ENCODE measurements around the gene NMNAT3.
"Not testable (repeated sequence)": the region's sequence is repeated elsewhere in the genome, so short reads cannot be mapped to it uniquely, and the experiment has no call there.

NMNAT3 gene

DNA sequence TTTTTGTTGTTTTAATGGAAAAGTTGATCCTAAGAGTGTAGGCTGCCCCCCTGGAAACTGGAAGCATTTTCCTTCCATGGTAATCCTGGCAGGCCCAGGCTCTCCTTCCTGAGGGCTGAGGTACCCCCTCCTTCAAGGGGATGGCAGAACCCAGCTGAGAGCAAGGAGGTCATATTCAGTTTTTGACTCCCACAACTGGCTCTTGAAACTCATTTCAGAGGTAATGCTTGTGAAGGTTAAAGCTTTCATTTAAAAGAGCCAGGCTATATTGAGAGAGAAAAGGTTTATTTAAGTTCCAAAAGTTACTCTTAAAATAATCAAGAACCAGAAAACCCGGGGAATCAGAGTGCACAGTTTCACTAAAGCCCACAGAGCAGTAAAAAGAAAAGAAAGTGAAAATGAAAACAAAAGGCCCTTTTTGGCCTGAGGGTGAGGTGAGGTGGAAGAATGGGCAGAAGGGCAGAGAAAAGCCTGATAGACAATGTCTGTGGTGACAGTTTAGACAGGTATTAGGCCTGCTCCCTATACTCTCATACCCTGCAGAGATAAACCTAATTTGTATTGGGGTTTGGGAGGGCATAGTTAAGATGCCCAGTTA lies 91.3 kb downstream of the NMNAT3 start:
- no peaks in the 10 kb centered on the region for H3K36me3 ChIP-seq (ENCODE audit: insufficient read depth, insufficient read length, low read length)

GRCh38 chr3:139585820-139586219 lies 92.0 kb downstream of the NMNAT3 start:
- Histone ChIP-seq H3K4me1 (ENCODE audit: insufficient read depth, insufficient read length) (no peaks in the 10 kb centered on the region), H3K36me3 (ENCODE audit: insufficient read depth, insufficient read length, low read length) (no peaks in the 10 kb centered on the region), H3K9ac (ENCODE audit: insufficient read length, low read depth) (no peak overlapping the region), H3K9me3 (ENCODE audit: insufficient read depth, low read length) (peaks cover 8% of the 10 kb centered on the region), H3K4me3 (ENCODE audit: insufficient read length, low read depth) (no peak overlapping the region), H3K27me3 (ENCODE audit: insufficient read depth, insufficient read length) (no peaks in the 10 kb centered on the region)
- TF ChIP-seq YY1 (IDR thresholded peaks at IDR 0.05; ENCODE audit: insufficient read depth, insufficient read length) (no peak), SUZ12 (IDR thresholded peaks at IDR 0.05; ENCODE audit: extremely low read depth, insufficient read depth, insufficient read length) (no peak), ZNF274 (IDR thresholded peaks at IDR 0.05; ENCODE audit: low read depth, low read length) (no peak)
- DNase-seq (ENCODE audit: low read depth, low spot score) = no peak

More for the DNA sequence above, 91.3 kb downstream of the NMNAT3 start:
- Histone ChIP-seq H3K9me3 (ENCODE audit: insufficient read depth, low read length) (peaks cover 8% of the 10 kb centered on the region), H3K4me1 (ENCODE audit: insufficient read depth, insufficient read length) (no peaks in the 10 kb centered on the region), H3K9ac (ENCODE audit: insufficient read length, low read depth) (no peak overlapping the region), H3K27me3 (ENCODE audit: insufficient read depth, insufficient read length) (no peaks in the 10 kb centered on the region), H3K4me3 (ENCODE audit: insufficient read length, low read depth) (no peak overlapping the region)
- TF ChIP-seq YY1 (IDR thresholded peaks at IDR 0.05; ENCODE audit: insufficient read depth, insufficient read length) (no peak), ZNF274 (IDR thresholded peaks at IDR 0.05; ENCODE audit: low read depth, low read length) (no peak), SUZ12 (IDR thresholded peaks at IDR 0.05; ENCODE audit: extremely low read depth, insufficient read depth, insufficient read length) (no peak)
- no peak for DNase-seq (ENCODE audit: low read depth, low spot score)

DNA sequence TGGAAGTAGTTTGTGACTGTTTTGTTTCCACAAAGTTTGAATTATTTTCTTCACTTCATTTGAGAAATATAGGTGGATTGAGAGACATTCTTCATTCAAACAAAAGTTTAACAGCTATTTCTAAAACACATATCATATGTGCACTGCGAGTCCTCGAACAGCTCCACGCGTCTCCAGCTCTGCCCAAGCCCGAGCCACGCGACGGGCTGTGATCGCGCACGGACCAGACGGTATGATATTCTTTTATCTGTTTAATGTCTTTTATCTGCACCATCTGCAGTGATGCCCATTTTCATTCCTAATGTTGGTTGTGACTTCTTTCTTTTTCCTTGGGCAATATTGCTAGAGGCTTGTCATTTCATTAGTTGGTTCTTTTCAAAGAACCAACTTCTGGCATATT lies 94.1 kb downstream of the NMNAT3 start:
- H3K9me3 ChIP-seq (ENCODE audit: insufficient read depth, low read length); H3K4me1 ChIP-seq (ENCODE audit: insufficient read depth, insufficient read length); H3K9ac ChIP-seq (ENCODE audit: insufficient read length, low read depth); H3K36me3 ChIP-seq (ENCODE audit: insufficient read depth, insufficient read length, low read length); DNase-seq (ENCODE audit: low read depth, low spot score); H3K27me3 ChIP-seq (ENCODE audit: insufficient read depth, insufficient read length); H3K4me3 ChIP-seq (ENCODE audit: insufficient read length, low read depth): not testable (repeated sequence)

GRCh38 chr3:139578783-139579182 lies 99.0 kb downstream of the NMNAT3 start:
- Histone ChIP-seq H3K9me3 (ENCODE audit: insufficient read depth, low read length) (no peaks in the 10 kb centered on the region), H3K4me1 (ENCODE audit: insufficient read depth, insufficient read length) (no peaks in the 10 kb centered on the region), H3K9ac (ENCODE audit: insufficient read length, low read depth) (no peak overlapping the region), H3K27me3 (ENCODE audit: insufficient read depth, insufficient read length) (no peaks in the 10 kb centered on the region), H3K36me3 (ENCODE audit: insufficient read depth, insufficient read length, low read length) (no peaks in the 10 kb centered on the region), H3K4me3 (ENCODE audit: insufficient read length, low read depth) (no peak overlapping the region)
- TF ChIP-seq SUZ12 (IDR thresholded peaks at IDR 0.05; ENCODE audit: extremely low read depth, insufficient read depth, insufficient read length) = no peak
- no peak for TF ChIP-seq ZNF274 (IDR thresholded peaks at IDR 0.05; ENCODE audit: low read depth, low read length)
- no peak for TF ChIP-seq YY1 (IDR thresholded peaks at IDR 0.05; ENCODE audit: insufficient read depth, insufficient read length)
- no peak for DNase-seq (ENCODE audit: low read depth, low spot score)

DNA sequence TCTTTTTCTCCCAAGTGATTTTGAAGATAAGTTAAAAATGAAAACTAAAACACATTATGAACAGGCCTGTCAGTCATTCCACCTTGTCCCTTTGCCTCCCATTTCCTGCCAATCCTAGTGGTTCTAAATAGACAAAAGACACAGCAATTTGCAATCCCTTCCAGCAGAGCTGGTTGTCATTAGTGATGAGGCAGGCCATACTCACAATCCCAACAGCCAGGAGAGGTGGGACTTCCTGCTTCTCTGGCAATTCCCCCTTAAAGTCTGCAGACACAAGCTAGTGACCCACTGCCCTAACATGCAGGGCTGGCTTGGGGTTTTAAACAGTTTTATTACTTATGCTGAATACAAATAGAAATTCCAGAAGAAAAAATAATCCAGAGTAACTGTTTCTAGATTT lies 99.9 kb downstream of the NMNAT3 start:
- DNase-seq (ENCODE audit: low read depth, low spot score) = peak; percentile 20
- TF ChIP-seq ZNF274 (IDR thresholded peaks at IDR 0.05; ENCODE audit: low read depth, low read length) (no peak), YY1 (IDR thresholded peaks at IDR 0.05; ENCODE audit: insufficient read depth, insufficient read length) (no peak), SUZ12 (IDR thresholded peaks at IDR 0.05; ENCODE audit: extremely low read depth, insufficient read depth, insufficient read length) (no peak)
- Histone ChIP-seq H3K4me1 (ENCODE audit: insufficient read depth, insufficient read length) (no peaks in the 10 kb centered on the region), H3K27me3 (ENCODE audit: insufficient read depth, insufficient read length) (no peaks in the 10 kb centered on the region), H3K4me3 (ENCODE audit: insufficient read length, low read depth) (no peak overlapping the region), H3K9me3 (ENCODE audit: insufficient read depth, low read length) (no peaks in the 10 kb centered on the region; the same call in 1 of the 2 replicates), H3K9ac (ENCODE audit: insufficient read length, low read depth) (no peak overlapping the region), H3K36me3 (ENCODE audit: insufficient read depth, insufficient read length, low read length) (no peaks in the 10 kb centered on the region)

- no peak for DNase-seq (ENCODE audit: low read depth, low spot score)
These were observed 100.4 kb downstream of the NMNAT3 start for GRCh38 chr3:139577346-139577745.

GRCh38 chr3:139574026-139574947 lies 103.5 kb downstream of the NMNAT3 start:
- Histone ChIP-seq H3K27me3 (ENCODE audit: insufficient read depth, insufficient read length) (no peaks in the 10 kb centered on the region), H3K4me1 (ENCODE audit: insufficient read depth, insufficient read length) (no peaks in the 10 kb centered on the region), H3K9me3 (ENCODE audit: insufficient read depth, low read length) (peaks cover 16% of the 10 kb centered on the region; the same call in 1 of the 2 replicates), H3K4me3 (ENCODE audit: insufficient read length, low read depth) (no peak overlapping the region), H3K36me3 (ENCODE audit: insufficient read depth, insufficient read length, low read length) (no peaks in the 10 kb centered on the region), H3K9ac (ENCODE audit: insufficient read length, low read depth) (no peak overlapping the region)
- no peak for DNase-seq (ENCODE audit: low read depth, low spot score)
- TF ChIP-seq SUZ12 (IDR thresholded peaks at IDR 0.05; ENCODE audit: extremely low read depth, insufficient read depth, insufficient read length) (no peak), ZNF274 (IDR thresholded peaks at IDR 0.05; ENCODE audit: low read depth, low read length) (no peak), YY1 (IDR thresholded peaks at IDR 0.05; ENCODE audit: insufficient read depth, insufficient read length) (no peak)

More at GRCh38 chr3:139577346-139577745, 100.4 kb downstream of the NMNAT3 start:
- H3K27me3 ChIP-seq (ENCODE audit: insufficient read depth, insufficient read length) = no peaks in the 10 kb centered on the region
- no peaks in the 10 kb centered on the region; the same call in 1 of the 2 replicates for H3K9me3 ChIP-seq (ENCODE audit: insufficient read depth, low read length)
- no peaks in the 10 kb centered on the region for H3K36me3 ChIP-seq (ENCODE audit: insufficient read depth, insufficient read length, low read length)
- no peak overlapping the region for H3K4me3 ChIP-seq (ENCODE audit: insufficient read length, low read depth)
- H3K9ac ChIP-seq (ENCODE audit: insufficient read length, low read depth) = no peak overlapping the region
- H3K4me1 ChIP-seq (ENCODE audit: insufficient read depth, insufficient read length) = no peaks in the 10 kb centered on the region
- no peak for TF ChIP-seq SUZ12 (IDR thresholded peaks at IDR 0.05; ENCODE audit: extremely low read depth, insufficient read depth, insufficient read length)
- no peak for TF ChIP-seq YY1 (IDR thresholded peaks at IDR 0.05; ENCODE audit: insufficient read depth, insufficient read length)
- TF ChIP-seq ZNF274 (IDR thresholded peaks at IDR 0.05; ENCODE audit: low read depth, low read length) = no peak
